Activated CD4-positive, alpha-beta T cell treated with anti-CD3 and anti-CD28 coated beads, Interleukin-2, amount 10 ng/mL, durations not matched to agents 24 days and 14 days (primary cell): ENCODE measurements around the gene DZIP1L. TPM values are rescaled to one million over a fixed set of nuclear protein-coding genes. Genes with fewer than 3 reads are reported as not detected.

ENCODE experiments used
- DNase-seq: peaks from one replicate; pipeline ENCODE4 v3.0.0; 2022
- H3K27ac Mint-ChIP-seq: one replicate; pipeline ENCODE4 v1.8.0; 2022; ENCODE audit warnings: mild to moderate bottlenecking, mixed read lengths
- H3K27me3 Mint-ChIP-seq: one replicate; pipeline ENCODE4 v1.8.0; 2022; ENCODE audit warnings: mixed read lengths
- H3K36me3 Mint-ChIP-seq: one replicate; pipeline ENCODE4 v1.8.0; 2022; ENCODE audit warnings: low read depth, mild to moderate bottlenecking, mixed read lengths
- H3K4me1 Mint-ChIP-seq: one replicate; pipeline ENCODE4 v1.8.0; 2021; ENCODE audit warnings: mixed read lengths
- H3K4me3 Mint-ChIP-seq: one replicate; pipeline ENCODE4 v1.8.0; 2022; ENCODE audit warnings: mild to moderate bottlenecking, moderate library complexity, mixed read lengths
- H3K9me3 Mint-ChIP-seq: one replicate; pipeline ENCODE4 v1.8.0; 2021; ENCODE audit warnings: mixed read lengths
- intact Hi-C: fragments of 100-400 bp; cut with micrococcal nuclease; formaldehyde crosslinking; loops from one replicate; pipeline ENCODE4 v1.15.1; 2023
- total RNA-seq: library from RNA; stranded (reverse); gene quantifications from 2 replicates; pipeline ENCODE4 v1.2.3, GENCODE V29; 2022

Gene DZIP1L
- total RNA-seq, 1 donor from 2014 or later: not detected

DNA sequence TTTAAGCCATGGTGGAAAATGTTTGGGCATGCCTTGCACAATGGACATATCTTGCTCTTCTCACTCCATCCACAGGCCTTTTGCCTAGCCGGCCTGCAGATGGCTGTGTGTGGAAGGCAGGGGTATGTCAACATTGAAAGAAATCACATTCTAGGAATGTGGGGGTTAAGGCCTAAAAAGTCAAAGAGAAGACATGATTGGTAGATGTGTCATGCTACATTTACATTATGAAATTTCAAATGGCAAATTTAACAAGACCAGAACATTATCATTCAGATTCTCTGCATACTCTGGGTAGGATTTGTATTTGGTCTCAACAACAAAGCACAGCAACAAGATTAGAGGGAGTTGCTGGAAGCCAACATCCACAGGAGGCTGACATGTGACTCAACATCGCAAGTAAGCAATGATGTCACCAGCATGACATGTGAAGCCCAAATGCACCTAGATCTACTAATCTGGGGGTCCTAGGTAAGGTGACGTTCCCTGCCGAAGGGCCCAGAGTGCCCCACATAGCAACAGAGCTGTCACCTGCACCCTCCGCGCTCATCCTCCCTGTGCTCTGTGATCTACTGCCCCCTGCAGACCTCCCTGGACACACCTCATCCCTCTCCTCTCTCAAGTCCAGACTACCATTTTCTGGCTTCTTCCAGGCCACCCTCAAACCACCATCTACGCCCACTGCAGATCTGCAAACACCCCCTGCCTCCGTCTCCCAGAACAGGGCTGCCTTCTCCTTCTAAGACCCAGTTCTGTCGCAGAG, 66.1 kb downstream of the DZIP1L start:
- Mint-ChIP-seq H3K27ac (no peak overlapping the region), H3K9me3 (no peaks in the 10 kb centered on the region), H3K4me3 (no peak overlapping the region), H3K36me3 (no peaks in the 10 kb centered on the region), H3K4me1 (no peaks in the 10 kb centered on the region), H3K27me3 (peaks cover 5% of the 10 kb centered on the region)
- DNase-seq: no peak
- intact Hi-C loops: no loop called here

DNA sequence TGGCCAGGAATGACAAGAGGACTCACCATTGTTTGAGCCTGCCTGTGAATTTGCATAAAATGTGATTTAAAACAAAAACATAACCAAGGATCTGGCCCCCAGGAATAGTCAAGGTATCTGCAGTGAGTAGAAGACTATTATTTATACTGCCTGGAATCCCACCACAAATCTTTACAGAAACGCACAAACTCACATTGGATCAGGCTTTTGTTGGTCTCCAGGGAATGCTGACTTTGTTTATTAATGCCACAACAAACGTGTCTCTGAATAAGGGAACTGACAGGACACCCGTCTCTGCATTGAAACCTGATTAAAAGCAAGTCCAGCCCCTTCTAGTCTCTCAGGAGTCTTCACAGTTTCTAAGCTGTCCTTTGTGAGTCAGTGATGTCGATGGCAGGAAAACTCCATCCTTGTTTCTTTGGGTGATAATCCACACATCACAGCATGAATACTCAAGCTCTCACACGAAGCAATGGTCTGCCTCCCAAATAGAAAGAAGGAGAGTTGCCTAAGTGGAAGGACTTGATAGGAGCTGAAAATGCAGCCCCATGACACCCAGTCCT, 67.7 kb downstream of the DZIP1L start:
- no peaks in the 10 kb centered on the region for H3K4me1 Mint-ChIP-seq

DNA sequence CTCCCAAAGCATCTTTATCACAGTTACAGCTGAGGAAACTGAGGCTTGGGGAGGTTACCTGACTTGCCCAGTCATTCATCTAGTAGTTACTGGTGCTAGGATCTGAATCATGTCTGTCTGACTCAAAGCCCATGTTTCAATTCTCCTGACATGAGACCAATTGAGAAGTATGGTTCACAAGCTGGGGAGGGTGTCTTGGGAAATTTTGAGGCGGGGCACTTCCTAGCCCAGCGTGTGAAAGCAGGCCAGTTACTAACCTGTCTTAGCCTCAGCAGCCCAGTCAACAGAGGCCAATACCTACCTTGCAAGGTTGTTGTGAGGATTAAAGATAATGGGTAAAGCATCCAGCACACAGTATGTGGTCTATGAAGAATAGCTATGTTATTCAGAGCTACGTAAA, 68.5 kb downstream of the DZIP1L start:
- Mint-ChIP-seq H3K27me3 (peaks cover 9% of the 10 kb centered on the region), H3K27ac (no peak overlapping the region), H3K4me1 (no peaks in the 10 kb centered on the region), H3K36me3 (no peaks in the 10 kb centered on the region), H3K9me3 (no peaks in the 10 kb centered on the region), H3K4me3 (no peak overlapping the region)
- intact Hi-C loops: no loop called here
- no peak for DNase-seq

More for the DNA sequence above, 67.7 kb downstream of the DZIP1L start:
- Mint-ChIP-seq H3K36me3 (no peaks in the 10 kb centered on the region), H3K4me3 (no peak overlapping the region), H3K9me3 (no peaks in the 10 kb centered on the region), H3K27ac (no peak overlapping the region), H3K27me3 (peaks cover 6% of the 10 kb centered on the region)
- DNase-seq: no peak
- intact Hi-C loops: no loop called here

DNA sequence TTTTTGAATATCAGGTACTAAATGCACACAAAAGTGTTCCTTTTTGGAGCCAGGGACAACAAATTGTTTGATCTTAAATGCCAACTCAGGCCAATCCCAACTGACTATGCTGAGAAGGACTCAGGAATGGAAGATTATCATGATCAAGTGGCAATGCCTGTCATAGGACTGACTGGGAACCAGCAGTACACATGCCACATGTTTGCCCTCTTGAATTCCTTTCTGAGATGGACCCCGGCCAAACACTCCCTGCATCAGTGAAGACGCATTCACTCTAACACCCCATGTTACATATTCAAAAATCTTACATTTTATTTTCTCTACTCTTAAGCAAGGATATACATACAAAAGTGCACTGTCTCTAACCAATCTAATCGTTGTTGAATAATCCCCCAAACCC, 69.3 kb downstream of the DZIP1L start:
- Mint-ChIP-seq H3K27me3 (peaks cover 13% of the 10 kb centered on the region), H3K4me3 (no peak overlapping the region), H3K9me3 (no peaks in the 10 kb centered on the region), H3K36me3 (no peaks in the 10 kb centered on the region), H3K4me1 (no peaks in the 10 kb centered on the region), H3K27ac (no peak overlapping the region)
- DNase-seq: no peak
- intact Hi-C loops: no loop called here

DNA sequence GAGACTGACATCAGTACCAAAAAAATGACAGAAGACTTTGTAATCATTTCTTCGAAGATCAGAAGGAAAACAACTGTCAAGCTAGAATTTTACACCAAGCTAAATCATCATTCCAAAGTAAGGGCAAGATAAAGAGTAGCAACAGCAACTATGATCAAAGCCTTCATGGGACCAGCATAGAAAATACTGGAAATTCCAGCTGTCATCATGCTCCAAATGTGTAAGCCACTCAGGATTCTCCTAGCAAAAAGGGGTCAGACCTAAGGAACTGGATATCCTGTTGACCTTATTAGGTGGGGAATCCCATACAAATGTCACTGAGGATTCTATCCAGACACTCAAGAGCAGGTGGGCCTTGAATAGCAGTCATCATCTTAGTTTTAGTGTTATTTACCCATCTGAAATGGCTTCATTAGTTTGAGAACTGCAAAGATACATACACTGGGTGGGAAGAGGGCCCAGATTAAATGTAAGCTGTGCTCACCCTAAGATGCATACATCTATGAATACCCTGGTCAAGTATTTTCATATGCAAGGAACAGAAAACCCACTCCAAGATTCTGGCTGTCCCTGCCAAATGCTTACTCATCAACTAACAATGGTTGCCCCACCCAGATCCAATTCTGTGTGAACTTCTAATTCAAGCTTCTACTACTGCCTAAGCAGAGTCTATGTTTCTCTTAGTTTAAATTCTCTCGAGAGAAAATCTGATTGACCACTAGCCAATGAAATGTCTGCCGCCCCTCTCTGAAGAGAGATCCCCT, 72.0 kb downstream of the DZIP1L start:
- Mint-ChIP-seq H3K4me1 (no peaks in the 10 kb centered on the region), H3K4me3 (no peak overlapping the region), H3K36me3 (no peaks in the 10 kb centered on the region), H3K9me3 (no peaks in the 10 kb centered on the region), H3K27me3 (peaks cover 32% of the 10 kb centered on the region), H3K27ac (no peak overlapping the region)
- no peak for DNase-seq
- intact Hi-C loops: no loop called here

DNA sequence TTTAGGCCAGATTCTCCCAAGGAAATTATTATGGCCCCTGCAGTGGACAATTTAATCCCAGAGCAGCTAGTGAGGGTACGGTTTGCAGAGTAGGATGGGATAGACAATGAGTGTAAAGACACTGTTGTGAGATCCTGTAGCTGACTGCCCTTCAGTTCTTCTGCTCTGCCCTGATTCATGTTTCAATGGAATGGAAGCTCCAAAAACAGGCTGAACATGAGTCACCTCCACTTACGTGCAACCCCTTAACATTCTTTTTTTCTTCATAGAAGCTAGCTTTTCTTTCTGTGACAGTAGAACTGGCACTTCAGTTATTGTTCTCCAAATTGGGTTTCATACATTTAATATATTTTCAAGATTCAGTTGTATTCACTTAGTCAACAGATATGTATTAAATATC, 73.4 kb downstream of the DZIP1L start:
- Mint-ChIP-seq H3K27ac (no peak overlapping the region), H3K27me3 (peaks cover 37% of the 10 kb centered on the region), H3K4me3 (no peak overlapping the region), H3K36me3 (no peaks in the 10 kb centered on the region), H3K4me1 (no peaks in the 10 kb centered on the region), H3K9me3 (no peaks in the 10 kb centered on the region)
- intact Hi-C loops: no loop called here
- DNase-seq: no peak

DNA sequence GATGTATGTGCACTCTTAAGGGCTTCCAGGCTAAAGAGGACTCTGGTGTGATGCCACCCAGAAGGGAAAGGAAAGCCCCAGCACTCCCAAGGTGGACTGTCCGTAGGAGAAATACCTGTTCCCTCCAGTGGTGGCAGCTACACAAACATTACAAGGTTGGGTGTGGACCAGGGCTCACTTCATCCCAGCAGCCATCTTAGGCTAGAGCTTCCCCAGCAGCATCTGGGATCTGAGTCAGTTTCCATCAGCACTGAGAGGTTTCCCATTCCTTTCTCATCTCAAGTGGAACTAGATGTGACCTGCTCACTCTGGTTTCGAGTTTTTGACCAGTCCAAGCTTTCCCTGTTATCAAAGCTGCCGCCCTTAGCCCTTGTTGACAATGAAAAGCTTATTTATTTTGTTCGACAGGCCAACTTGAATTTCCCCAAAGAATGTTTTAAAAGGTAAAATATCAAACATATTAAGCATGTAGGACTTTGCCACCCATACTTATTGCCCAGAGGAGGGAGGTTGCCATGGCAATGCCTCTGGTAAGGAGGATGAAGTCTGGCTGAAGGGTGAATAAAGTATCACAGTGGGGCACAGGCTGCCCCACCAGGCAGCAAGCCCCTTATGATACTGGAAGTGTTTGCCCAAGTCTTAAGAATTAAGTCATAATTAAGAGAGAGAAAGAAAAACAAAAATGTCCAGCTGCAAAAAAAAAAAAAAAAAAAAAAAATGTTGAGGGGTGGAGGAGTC, 76.5 kb downstream of the DZIP1L start:
- no peaks in the 10 kb centered on the region for H3K4me1 Mint-ChIP-seq
- no peaks in the 10 kb centered on the region for H3K36me3 Mint-ChIP-seq
- intact Hi-C loops: loop anchor here (5.0 kb wide), 1 partner anchor 532 kb away; no protein-coding TSS in a partner anchor
- peaks cover 40% of the 10 kb centered on the region for H3K27me3 Mint-ChIP-seq
- no peak for DNase-seq
- H3K9me3 Mint-ChIP-seq: no peaks in the 10 kb centered on the region
- no peak overlapping the region for H3K4me3 Mint-ChIP-seq
- H3K27ac Mint-ChIP-seq: no peak overlapping the region

DNA sequence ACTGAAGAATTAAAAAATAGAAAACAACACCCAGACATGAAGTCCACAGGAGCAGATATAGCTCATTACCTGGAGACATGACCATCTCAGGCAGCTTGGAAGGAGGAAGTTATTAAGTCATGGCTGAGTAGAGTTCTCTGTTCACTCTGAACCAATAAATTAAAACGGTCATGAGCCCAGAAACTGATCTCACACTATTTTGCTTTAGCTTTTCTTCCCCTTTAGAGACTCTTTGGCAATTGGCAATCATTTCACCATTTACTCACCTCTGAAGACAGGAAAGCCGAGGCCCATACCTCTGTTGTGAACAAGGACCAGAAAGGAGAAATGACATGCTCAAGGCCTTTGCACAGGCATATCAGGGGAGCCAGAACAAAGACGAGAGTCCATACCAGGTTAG, 78.8 kb downstream of the DZIP1L start:
- Mint-ChIP-seq H3K36me3 (no peaks in the 10 kb centered on the region), H3K9me3 (no peaks in the 10 kb centered on the region), H3K4me3 (no peak overlapping the region), H3K27me3 (peaks cover 35% of the 10 kb centered on the region), H3K27ac (no peak overlapping the region), H3K4me1 (no peaks in the 10 kb centered on the region)
- no peak for DNase-seq
- intact Hi-C loops: loop anchor here (5.0 kb wide), 1 partner anchor 529 kb away; no protein-coding TSS in a partner anchor

DNA sequence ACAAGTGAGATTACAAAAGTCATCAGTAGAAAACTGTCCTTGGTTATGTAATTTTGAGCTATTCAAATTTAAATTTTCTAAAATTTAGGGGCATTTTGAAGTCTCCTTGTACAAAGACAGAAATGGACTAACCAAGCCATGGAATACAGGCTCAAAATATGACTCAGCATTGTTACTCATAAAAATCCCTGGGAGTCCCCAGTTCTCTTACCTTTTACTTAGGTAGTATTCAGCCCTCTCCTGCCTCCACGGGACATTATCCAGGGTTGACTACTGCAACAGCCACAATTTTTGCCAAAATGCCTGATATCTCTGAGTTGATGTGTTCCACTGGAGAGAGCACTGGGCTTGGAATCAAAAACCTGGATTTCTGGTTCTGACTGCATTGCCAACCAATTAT, 80.5 kb downstream of the DZIP1L start:
- DNase-seq: no peak
- H3K36me3 Mint-ChIP-seq: no peaks in the 10 kb centered on the region
- H3K4me3 Mint-ChIP-seq: no peak overlapping the region
- no peaks in the 10 kb centered on the region for H3K9me3 Mint-ChIP-seq
- no peak overlapping the region for H3K27ac Mint-ChIP-seq
- no peaks in the 10 kb centered on the region for H3K4me1 Mint-ChIP-seq
- intact Hi-C loops: loop anchor here (5.0 kb wide), 1 partner anchor 528 kb away; no protein-coding TSS in a partner anchor
- H3K27me3 Mint-ChIP-seq: peaks cover 23% of the 10 kb centered on the region

DNA sequence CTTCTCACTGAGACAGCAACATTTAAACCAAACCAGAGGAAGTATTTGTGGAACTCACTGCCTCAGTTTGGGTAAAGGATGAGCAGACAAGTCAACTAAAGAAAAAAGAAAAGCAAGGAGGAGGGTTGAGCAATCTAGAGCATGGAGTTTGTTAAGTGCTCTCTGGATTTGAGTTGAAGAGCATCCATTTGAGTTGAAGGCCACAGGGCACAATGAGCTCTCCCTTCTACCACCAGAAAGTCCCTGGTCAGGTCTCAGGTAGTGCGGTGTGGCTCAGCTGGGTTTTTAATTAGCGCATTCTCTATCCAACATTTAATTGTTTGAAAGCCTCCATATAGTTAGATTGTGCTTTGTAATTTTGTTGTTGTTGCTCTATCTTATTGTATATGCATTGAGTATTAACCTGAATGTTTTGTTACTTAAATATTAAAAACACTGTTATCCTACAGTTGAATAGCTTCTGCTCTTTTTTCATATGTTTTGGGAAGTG, 82.2 kb downstream of the DZIP1L start:
- DNase-seq: no peak
- Mint-ChIP-seq H3K27ac (no peak overlapping the region), H3K4me3 (no peak overlapping the region), H3K4me1 (no peaks in the 10 kb centered on the region), H3K36me3 (no peaks in the 10 kb centered on the region), H3K27me3 (peaks cover 14% of the 10 kb centered on the region), H3K9me3 (no peaks in the 10 kb centered on the region)
- intact Hi-C loops: no loop called here

DNA sequence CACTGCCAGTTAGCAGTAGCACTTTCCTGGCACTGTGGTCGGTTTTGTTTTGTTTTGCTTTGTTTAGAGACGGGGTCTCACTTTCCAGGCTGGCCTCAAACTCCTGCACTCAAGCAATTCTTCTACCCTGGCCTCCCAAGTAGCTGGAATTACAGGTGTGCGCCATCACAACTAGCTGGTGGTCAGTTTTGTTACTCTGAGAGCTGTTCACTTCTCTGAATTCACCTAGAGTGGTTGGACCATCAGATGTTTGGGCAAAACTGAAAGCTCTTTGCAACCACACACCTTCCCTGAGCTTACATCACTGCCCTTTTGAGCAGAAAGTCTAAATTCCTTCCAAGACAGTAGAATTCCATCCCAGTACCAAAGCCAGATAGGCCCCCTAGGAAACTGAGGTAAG, 82.8 kb downstream of the DZIP1L start:
- intact Hi-C loops: no loop called here
- no peak for DNase-seq
- H3K4me3 Mint-ChIP-seq: no peak overlapping the region
- H3K27me3 Mint-ChIP-seq: peaks cover 11% of the 10 kb centered on the region
- no peaks in the 10 kb centered on the region for H3K4me1 Mint-ChIP-seq
- H3K27ac Mint-ChIP-seq: no peak overlapping the region
- no peaks in the 10 kb centered on the region for H3K36me3 Mint-ChIP-seq
- no peaks in the 10 kb centered on the region for H3K9me3 Mint-ChIP-seq

DNA sequence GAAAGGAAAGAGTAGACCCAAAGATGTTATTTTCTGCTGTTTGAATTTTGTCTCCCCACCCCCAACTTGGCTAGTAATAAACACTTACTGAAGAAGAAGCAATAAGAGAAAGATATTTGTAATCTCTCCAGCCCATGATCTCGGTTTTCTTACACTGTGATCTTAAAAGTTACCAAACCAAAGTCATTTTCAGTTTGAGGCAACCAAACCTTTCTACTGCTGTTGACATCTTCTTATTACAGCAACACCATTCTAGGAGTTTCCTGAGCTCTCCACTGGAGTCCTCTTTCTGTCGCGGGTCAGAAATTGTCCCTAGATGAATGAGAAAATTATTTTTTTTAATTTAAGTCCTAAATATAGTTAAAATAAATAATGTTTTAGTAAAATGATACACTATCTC, 83.9 kb downstream of the DZIP1L start:
- intact Hi-C loops: no loop called here
- no peak for DNase-seq
- Mint-ChIP-seq H3K27me3 (peaks cover 12% of the 10 kb centered on the region), H3K27ac (no peak overlapping the region), H3K36me3 (no peaks in the 10 kb centered on the region), H3K9me3 (no peaks in the 10 kb centered on the region), H3K4me3 (no peak overlapping the region), H3K4me1 (no peaks in the 10 kb centered on the region)

DNA sequence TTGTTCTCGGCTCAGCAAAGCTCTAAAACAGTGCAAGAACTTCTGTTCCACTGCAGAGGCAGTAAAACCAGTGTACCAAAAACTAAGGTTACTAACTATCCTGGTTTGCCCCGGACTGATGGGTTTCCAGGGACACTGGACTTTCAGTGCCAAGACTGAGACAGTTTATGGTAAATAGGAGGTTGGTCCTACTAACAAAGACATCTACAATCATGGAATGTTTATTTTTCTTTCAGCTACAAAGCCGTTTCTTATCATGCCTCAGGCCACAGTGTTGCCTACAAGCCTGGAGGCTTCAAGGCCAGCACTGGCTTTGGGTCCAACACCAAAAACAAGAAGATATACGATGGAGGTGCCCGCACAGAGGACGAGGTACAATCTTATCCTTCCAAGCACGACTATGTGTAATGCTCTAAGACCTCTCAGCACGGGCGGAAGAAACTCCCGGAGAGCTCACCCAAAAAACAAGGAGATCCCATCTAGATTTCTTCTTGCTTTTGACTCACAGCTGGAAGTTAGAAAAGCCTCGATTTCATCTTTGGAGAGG, 84.6 kb downstream of the DZIP1L start:
- intact Hi-C loops: no loop called here
- DNase-seq: no peak
- H3K36me3 Mint-ChIP-seq: no peaks in the 10 kb centered on the region
- no peaks in the 10 kb centered on the region for H3K9me3 Mint-ChIP-seq
- H3K27me3 Mint-ChIP-seq: peaks cover 14% of the 10 kb centered on the region
- H3K4me3 Mint-ChIP-seq: no peak overlapping the region
- H3K27ac Mint-ChIP-seq: no peak overlapping the region
- H3K4me1 Mint-ChIP-seq: no peaks in the 10 kb centered on the region
